Measurements from ENCODE around the gene RNU5D-1.
"Not testable (repeated sequence)": the region's sequence is repeated elsewhere in the genome, so short reads cannot be mapped to it uniquely, and the experiment has no call there.

The RNU5D-1 gene

GRCh38 chr1:44775930-44776729 lies 45.2 kb upstream of the RNU5D-1 start:
- peak overlapping the region; percentile 98 for H3K4me3 ChIP-seq (ENCODE audit: low read depth, low read length)
- DNase-seq (ENCODE audit: low read depth): no peak
- TF ChIP-seq CTCF (IDR thresholded peaks at IDR 0.05; ENCODE audit: control insufficient read depth, extremely low read depth, insufficient read depth): no peak

- peak within 1 kb of the TSS; percentile 98 for H3K4me3 ChIP-seq (ENCODE audit: low read depth, low read length)
- no peak for TF ChIP-seq CTCF (IDR thresholded peaks at IDR 0.05; ENCODE audit: control insufficient read depth, extremely low read depth, insufficient read depth)
- peak; percentile 77 for DNase-seq (ENCODE audit: low read depth)
Observed at GRCh38 chr1:44775078-44775929, 44.3 kb upstream of the RNU5D-1 start, which contains the start of gene RPS8. Gene RPS8 (plus strand): TSS chr1:44775540. CDS start chr1:44775597, 57 bp downstream.

GRCh38 chr1:44766421-44766820 lies 35.5 kb upstream of the RNU5D-1 start:
- not testable (repeated sequence) for H3K4me3 ChIP-seq (ENCODE audit: low read depth, low read length); DNase-seq (ENCODE audit: low read depth)

- H3K4me3 ChIP-seq (ENCODE audit: low read depth, low read length): no peak overlapping the region
- TF ChIP-seq CTCF (IDR thresholded peaks at IDR 0.05; ENCODE audit: control insufficient read depth, extremely low read depth, insufficient read depth): no peak
- no peak for DNase-seq (ENCODE audit: low read depth)
Observed at GRCh38 chr1:44760876-44761275, 29.9 kb upstream of the RNU5D-1 start.

- TF ChIP-seq CTCF (IDR thresholded peaks at IDR 0.05; ENCODE audit: control insufficient read depth, extremely low read depth, insufficient read depth): no peak
- DNase-seq (ENCODE audit: low read depth): no peak
- no peak overlapping the region for H3K4me3 ChIP-seq (ENCODE audit: low read depth, low read length)
Observed at GRCh38 chr1:44759077-44759476, 28.1 kb upstream of the RNU5D-1 start.

- H3K4me3 ChIP-seq (ENCODE audit: low read depth, low read length): no peak overlapping the region
- no peak for TF ChIP-seq CTCF (IDR thresholded peaks at IDR 0.05; ENCODE audit: control insufficient read depth, extremely low read depth, insufficient read depth)
- no peak for DNase-seq (ENCODE audit: low read depth)
Observed at GRCh38 chr1:44757420-44757819, 26.4 kb upstream of the RNU5D-1 start.

- no peak for DNase-seq (ENCODE audit: low read depth)
- no peak overlapping the region for H3K4me3 ChIP-seq (ENCODE audit: low read depth, low read length)
- no peak for TF ChIP-seq CTCF (IDR thresholded peaks at IDR 0.05; ENCODE audit: control insufficient read depth, extremely low read depth, insufficient read depth)
Observed at GRCh38 chr1:44747878-44748277, 16.9 kb upstream of the RNU5D-1 start.

Measured in LNCaP clone FGC (cell line).